Right lobe of liver (tissue), 4 donors: Measurements from ENCODE around the gene PDSS2.

Source experiments
- CTCF ChIP-seq, 4 donors: fragments of 200-600 bp in 3 of 4; fragments of 450-650 bp in 1 of 4; IDR thresholded peaks; one replicate each; pipeline versions ENCODE4 v1.5.1 to v1.8.0; 2016 to 2022; ENCODE audit warnings: antibody characterized with exemption in 4 of 4, mild to moderate bottlenecking in 2 of 4
- POLR2A ChIP-seq: fragments of 450-650 bp; IDR thresholded peaks from one replicate; pipeline ENCODE4 v1.6.1; 2017; ENCODE audit warnings: antibody characterized with exemption, mild to moderate bottlenecking
- donor health status: DM: no; HTN: no; CAD: no.
- donor health status: DM: no; HTN: no; CAD: no.
- donor health status: DM: no; HTN: yes; CAD: no.

- TF ChIP-seq CTCF (IDR thresholded peaks at IDR 0.05) (no peak), POLR2A (no peak)
Observed at GRCh38 chr6:107361753-107362604, 97.4 kb downstream of the PDSS2 start.
